SK-N-SH treated with all-trans-retinoic acid at 6 μM for 48 hours (cell line): ENCODE measurements around the gene PTH1R.

ENCODE experiments used
- ATAC-seq: fragments of 200-7000 bp; cut with Tn5 transposase; 3 replicates; pipeline ENCODE4 v1.9.1; 2020; ENCODE audit warnings: mild to moderate bottlenecking, moderate library complexity
- BACH2 ChIP-seq: fragments of 250-450 bp; sonication (Bioruptor Pico); IDR thresholded peaks from 2 replicates; pipeline ENCODE4 v1.9.0; 2021; ENCODE audit warnings: mild to moderate bottlenecking, borderline replicate concordance
- CREB5 ChIP-seq: fragments of 250-450 bp; sonication (Bioruptor Pico); IDR thresholded peaks from 2 replicates; pipeline ENCODE4 v1.5.1; 2020; ENCODE audit warnings: low read depth, mild to moderate bottlenecking, moderate library complexity
- CSDC2 ChIP-seq: fragments of 250-450 bp; sonication (Bioruptor Pico); IDR thresholded peaks from 2 replicates; pipeline ENCODE4 v1.5.0; 2020; ENCODE audit warnings: mild to moderate bottlenecking, moderate library complexity
- CSRNP3 ChIP-seq: fragments of 250-450 bp; sonication (Bioruptor Pico); IDR thresholded peaks from 2 replicates; pipeline ENCODE4 v1.5.1; 2021; ENCODE audit warnings: mild to moderate bottlenecking, moderate library complexity
- OSR1 ChIP-seq: fragments of 250-450 bp; sonication (Bioruptor Pico); IDR thresholded peaks from 2 replicates; pipeline ENCODE4 v1.8.0; 2022; ENCODE audit warnings: moderate library complexity, mild to moderate bottlenecking, inconsistent platforms
- PATZ1 ChIP-seq: fragments of 250-450 bp; sonication (Bioruptor Pico); IDR thresholded peaks from 2 replicates; pipeline ENCODE4 v1.8.0; 2020; ENCODE audit warnings: mild to moderate bottlenecking, moderate library complexity, borderline replicate concordance
- POU6F1 ChIP-seq: fragments of 250-450 bp; sonication (Bioruptor Pico); IDR thresholded peaks from 2 replicates; pipeline ENCODE4 v1.8.0; 2021; ENCODE audit warnings: low read depth, mild to moderate bottlenecking, moderate library complexity, borderline replicate concordance
- PPARA ChIP-seq: fragments of 250-450 bp; sonication (Bioruptor Pico); IDR thresholded peaks from 2 replicates; pipeline ENCODE4 v1.5.0; 2020; ENCODE audit warnings: mild to moderate bottlenecking, borderline replicate concordance
- RARB ChIP-seq: fragments of 250-450 bp; sonication (Bioruptor Pico); IDR thresholded peaks from 2 replicates; pipeline ENCODE4 v1.8.0; 2021; ENCODE audit warnings: mild to moderate bottlenecking, moderate library complexity
- TCF4 ChIP-seq: fragments of 250-450 bp; sonication (Bioruptor Pico); IDR thresholded peaks from 2 replicates; pipeline ENCODE4 v1.8.0; 2021; ENCODE audit warnings: mild to moderate bottlenecking, moderate library complexity, borderline replicate concordance
- TOX ChIP-seq: fragments of 250-450 bp; sonication (Bioruptor Pico); IDR thresholded peaks from 2 replicates; pipeline ENCODE4 v1.8.0; 2021; ENCODE audit warnings: mild to moderate bottlenecking, moderate library complexity, borderline replicate concordance
- TSHZ2 ChIP-seq: fragments of 250-450 bp; sonication (Bioruptor Pico); IDR thresholded peaks from 2 replicates; pipeline ENCODE4 v1.5.0; 2020; ENCODE audit warnings: mild to moderate bottlenecking, moderate library complexity
- ZC3H10 ChIP-seq: fragments of 250-450 bp; sonication (Bioruptor Pico); IDR thresholded peaks from 2 replicates; pipeline ENCODE4 v1.5.1; 2021; ENCODE audit warnings: mild to moderate bottlenecking, moderate library complexity
- ZFP3 ChIP-seq: fragments of 250-450 bp; sonication (Bioruptor Pico); IDR thresholded peaks from 2 replicates; pipeline ENCODE4 v1.5.0; 2020; ENCODE audit warnings: mild to moderate bottlenecking, moderate library complexity
- ZFP30 ChIP-seq: fragments of 450-650 bp; formaldehyde crosslinking; IDR thresholded peaks from 2 replicates; pipeline ENCODE4 v1.5.0; 2022; ENCODE audit warnings: mild to moderate bottlenecking, moderate library complexity
- ZNF565 ChIP-seq: fragments of 450-650 bp; formaldehyde crosslinking; conservative IDR thresholded peaks from 2 replicates; pipeline ENCODE4 v1.5.0; 2020; ENCODE audit warnings: low read depth, mild to moderate bottlenecking, moderate library complexity
- ZNF8 ChIP-seq: fragments of 450-650 bp; formaldehyde crosslinking; IDR thresholded peaks from 2 replicates; pipeline ENCODE4 v1.5.0; 2020; ENCODE audit warnings: mild to moderate bottlenecking, moderate library complexity

PTH1R gene

GRCh38 chr3:46897829-46898320, 20.4 kb downstream of the PTH1R start:
- no peak for TF ChIP-seq TOX
- no peak for TF ChIP-seq PPARA (CRISPR knock-in tag)
- TF ChIP-seq POU6F1 (CRISPR knock-in tag), result no peak
- no peak for TF ChIP-seq CREB5 (CRISPR knock-in tag)
- TF ChIP-seq PATZ1 (CRISPR knock-in tag), result no peak
- TF ChIP-seq BACH2 (CRISPR knock-in tag), result no peak
- no peak for TF ChIP-seq CSRNP3 (CRISPR knock-in tag)
- TF ChIP-seq ZC3H10, result no peak
- TF ChIP-seq OSR1 (CRISPR knock-in tag), result no peak
- TF ChIP-seq RARB (CRISPR knock-in tag), result no peak
- TF ChIP-seq TCF4 (CRISPR knock-in tag), result no peak
- ATAC-seq, result no peak

GRCh38 chr3:46898321-46899150, 21.0 kb downstream of the PTH1R start:
- TF ChIP-seq BACH2 (CRISPR knock-in tag) (no peak), PATZ1 (CRISPR knock-in tag) (no peak), POU6F1 (CRISPR knock-in tag) (no peak), CSDC2 (CRISPR knock-in tag) (no peak), ZNF8 (CRISPR knock-in tag) (no peak), CSRNP3 (CRISPR knock-in tag) (no peak), ZNF565 (CRISPR knock-in tag) (no peak), ZFP30 (CRISPR knock-in tag) (no peak), TSHZ2 (CRISPR knock-in tag) (no peak), ZFP3 (CRISPR knock-in tag) (no peak)
- TF ChIP-seq, all 23 proteins: peak for 0
- no peak for ATAC-seq
